HCT116 (cell line): Measurements from ENCODE around the gene CST8. TPM values are rescaled to one million over a fixed set of nuclear protein-coding genes. Genes with fewer than 3 reads are reported as not detected.

Experiments used
- ATAC-seq: fragments of 200-7000 bp; cut with Tn5 transposase; 2 replicates; pipeline ENCODE4 v1.9.1; 2020; ENCODE audit warnings: mild to moderate bottlenecking, moderate library complexity
- BruUV-seq: library from RNA; stranded (reverse); fragments of 400-500 nt; replicated peaks from 2 replicates; lab custom pipeline; 2021; lab: Mats Ljungman, UMichigan
- CTCF ChIA-PET: fragments of 300-600 bp; sonication (Branson Sonifier 250); formaldehyde crosslinking; loops from one replicate; lab custom pipeline; 2021; ENCODE audit warnings: antibody characterized with exemption; lab: Charles Lee
- POLR2A ChIA-PET: fragments of 300-600, 350-600 bp; sonication (Branson Sonifier 250); formaldehyde crosslinking; loops from one replicate; lab custom pipeline; 2021; ENCODE audit warnings: antibody characterized with exemption; lab: Charles Lee
- RAD21 ChIA-PET, 2 experiments: fragments of 300-600 bp; sonication (Branson Sonifier 250); formaldehyde crosslinking; loops; one replicate each; lab custom pipeline; 2023; ENCODE audit warnings: low total read pairs in 2 of 2; ENCODE audit not compliant: uncharacterized antibody in 2 of 2, unreplicated experiment in 2 of 2, low non-redundant PET in 1 of 2; lab: Charles Lee
- DNase-seq: peaks from one replicate; pipeline ENCODE4 v3.0.0-alpha.2; 2010; ENCODE audit warnings: low read depth, low spot score
- H2AFZ ChIP-seq: fragments of 200-600 bp; shearing (Covaris generic), sonication (generic); 2 replicates; pipeline ENCODE4 v1.6.1; 2017; ENCODE audit warnings: low read depth, mixed run types, mixed read lengths, antibody characterized with exemption, low read length; ENCODE audit not compliant: poor library complexity, severe bottlenecking
- H3K27ac ChIP-seq: 2 replicates; pipeline ENCODE4 v1.5.1; 2012; ENCODE audit warnings: low read depth, low read length
- H3K27me3 ChIP-seq: fragments of 200-600 bp; sonication (generic); 2 replicates; pipeline ENCODE4 v1.6.1; 2016; ENCODE audit warnings: mixed run types, low read length, mixed read lengths; ENCODE audit not compliant: insufficient read depth
- H3K36me3 ChIP-seq, 2 experiments: fragments of 200-500 bp in 1 of 2; fragments of 200-600 bp in 1 of 2; sonication (Bioruptor generic) in 1 of 2; sonication (generic) in 1 of 2; 2 replicates each; pipeline versions ENCODE4 v1.5.1 to v1.6.1; 2014 to 2016; ENCODE audit warnings: low read length in 2 of 2, inconsistent platforms in 1 of 2, mixed read lengths in 1 of 2, mixed run types in 1 of 2; ENCODE audit not compliant: insufficient read depth in 2 of 2, control insufficient read depth in 1 of 2
- H3K4me1 ChIP-seq, 2 experiments: fragments of 200-600 bp in 1 of 2; sonication (generic) in 1 of 2; 2 replicates each; pipeline versions ENCODE4 v1.5.1 to v1.6.1; 2012 to 2017; ENCODE audit warnings: low read length in 2 of 2, inconsistent platforms in 1 of 2, mild to moderate bottlenecking in 1 of 2, mixed read lengths in 1 of 2, mixed run types in 1 of 2, moderate library complexity in 1 of 2; ENCODE audit not compliant: insufficient read depth in 2 of 2, control insufficient read depth in 1 of 2
- H3K4me2 ChIP-seq: fragments of 200-600 bp; sonication (generic); 2 replicates; pipeline ENCODE4 v1.6.1; 2017; ENCODE audit warnings: mixed run types, low read length, mixed read lengths
- H3K4me3 ChIP-seq, 2 experiments: fragments of 200-600 bp in 1 of 2; sonication (generic) in 1 of 2; replicated peaks in 1 of 2; 2 replicates each; pipeline ENCODE4 v1.5.1; 2011 to 2016; ENCODE audit warnings: low read length in 2 of 2, control low read depth in 1 of 2, low read depth in 1 of 2, mild to moderate bottlenecking in 1 of 2, mixed read lengths in 1 of 2, mixed run types in 1 of 2
- H3K79me2 ChIP-seq: fragments of 200-600 bp; sonication (generic); 2 replicates; pipeline ENCODE4 v1.6.1; 2017; ENCODE audit warnings: mild to moderate bottlenecking, mixed run types, low read length, moderate library complexity, mixed read lengths; ENCODE audit not compliant: insufficient read depth
- H3K9ac ChIP-seq: fragments of 200-600 bp; sonication (generic); 2 replicates; pipeline ENCODE4 v1.6.1; 2016; ENCODE audit warnings: low read length, mixed read lengths
- H3K9me2 ChIP-seq: fragments of 200-600 bp; sonication (generic), shearing (Covaris generic); 2 replicates; pipeline ENCODE4 v1.6.1; 2017; ENCODE audit warnings: mixed run types, mild to moderate bottlenecking, moderate library complexity; ENCODE audit not compliant: insufficient read depth
- H3K9me3 ChIP-seq, 2 experiments: fragments of 200-500 bp in 1 of 2; fragments of 200-600 bp in 1 of 2; sonication (Bioruptor generic) in 1 of 2; sonication (generic) in 1 of 2; 2 replicates each; pipeline ENCODE4 v1.6.1; 2014 to 2017; ENCODE audit warnings: low read length in 2 of 2, mixed read lengths in 2 of 2, inconsistent platforms in 1 of 2, low read depth in 1 of 2, mild to moderate bottlenecking in 1 of 2, mixed run types in 1 of 2, moderate library complexity in 1 of 2; ENCODE audit not compliant: control insufficient read depth in 1 of 2, insufficient read depth in 1 of 2
- H4K20me1 ChIP-seq: fragments of 200-600 bp; sonication (generic), shearing (Covaris generic); 2 replicates; pipeline ENCODE4 v1.6.1; 2017; ENCODE audit warnings: mixed run types, mild to moderate bottlenecking, moderate library complexity; ENCODE audit not compliant: insufficient read depth
- POLR2A ChIP-seq: IDR thresholded peaks from 2 replicates; pipeline ENCODE4 v1.7.0; 2011; ENCODE audit warnings: borderline replicate concordance; ENCODE audit not compliant: insufficient read depth, insufficient read length; ENCODE audit errors: extremely low read depth
- SRF ChIP-seq: IDR thresholded peaks from 2 replicates; pipeline ENCODE4 v1.6.1; 2012; ENCODE audit warnings: low read depth
- intact Hi-C: fragments of 100-400 bp; cut with micrococcal nuclease; formaldehyde crosslinking; loops from 2 replicates; pipeline ENCODE4 v1.10.0; 2022
- total RNA-seq: library from RNA; stranded (reverse); gene quantifications from one replicate; pipeline ENCODE4 v1.2.1, GENCODE V29; 2021; ENCODE audit not compliant: unreplicated experiment
- TF ChIP-seq, protein P1 (sequence below): IDR thresholded peaks from 2 replicates; pipeline ENCODE4 v1.6.1; 2012
- TF ChIP-seq, protein P2 (sequence below): IDR thresholded peaks from 2 replicates; pipeline ENCODE4 v1.6.1; 2012; ENCODE audit warnings: low read depth
- TF ChIP-seq, protein P3 (sequence below), 3 experiments: fragments of 200-600 bp in 1 of 3; sonication (generic) in 1 of 3; IDR thresholded peaks in 2 of 3; conservative IDR thresholded peaks in 1 of 3; 2 replicates each; pipeline ENCODE4 v1.5.1; 2012 to 2017; ENCODE audit warnings: low read depth in 2 of 3, low read length in 2 of 3, antibody characterized with exemption in 1 of 3, borderline replicate concordance in 1 of 3, control low read depth in 1 of 3, mild to moderate bottlenecking in 1 of 3, mixed read lengths in 1 of 3, mixed run types in 1 of 3, moderate library complexity in 1 of 3; ENCODE audit not compliant: insufficient read depth in 1 of 3

Gene CST8
- total RNA-seq, 1 experiment from 2014 or later: not detected

DNA sequence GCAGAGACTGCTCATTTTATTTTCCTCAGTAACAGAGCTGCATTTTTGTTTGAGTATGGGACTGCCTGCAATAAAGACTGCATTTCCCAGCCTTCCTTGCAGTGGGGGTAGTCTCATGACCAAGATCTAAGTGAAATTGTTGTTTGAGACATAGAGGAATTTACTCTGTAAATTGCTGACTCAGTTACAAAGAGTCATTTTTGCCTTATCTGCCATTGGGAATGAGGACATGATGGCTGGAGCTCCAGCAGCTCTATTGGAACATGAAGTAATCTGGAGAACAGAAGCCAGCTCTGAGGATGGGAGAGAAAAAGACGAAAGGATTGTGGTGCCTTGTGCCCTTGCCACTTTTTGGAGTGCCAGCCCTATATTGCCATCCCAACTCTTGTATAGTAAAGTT is 36.1 kb upstream of the CST8 start:
- RAD21 ChIA-PET: interaction anchor here in 1 of 2 experiments (0.6 kb wide), 1 partner anchor 38 kb away, joined by 4 read pairs; no protein-coding TSS in a partner anchor
- Histone ChIP-seq H3K4me3 (no peak overlapping the region), H3K27me3 (peaks cover 10% of the 10 kb centered on the region; the same call in 1 of the 2 replicates), H2AFZ (no peak overlapping the region), H3K9me2 (no peaks in the 10 kb centered on the region), H3K4me2 (no peak overlapping the region), H3K79me2 (no peaks in the 10 kb centered on the region), H3K9ac (no peak overlapping the region), H3K4me1 (no peaks in the 10 kb centered on the region), H3K36me3 (no peaks in the 10 kb centered on the region), H4K20me1 (no peaks in the 10 kb centered on the region), H3K27ac (no peak overlapping the region), H3K9me3 (no peaks in the 10 kb centered on the region)
- POLR2A ChIA-PET: no interaction called here
- intact Hi-C loops: no loop called here
- DNase-seq (no peak), ATAC-seq (no peak)
- CTCF ChIA-PET: interaction anchor here (0.8 kb wide), 1 partner anchor 8 kb away, joined by 3 read pairs; no protein-coding TSS in a partner anchor
- BruUV-seq: no TSS peak
- TF ChIP-seq SRF: no peak
- TF ChIP-seq, protein P1, sequence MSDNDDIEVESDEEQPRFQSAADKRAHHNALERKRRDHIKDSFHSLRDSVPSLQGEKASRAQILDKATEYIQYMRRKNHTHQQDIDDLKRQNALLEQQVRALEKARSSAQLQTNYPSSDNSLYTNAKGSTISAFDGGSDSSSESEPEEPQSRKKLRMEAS: no peak
- TF ChIP-seq, protein P2, sequence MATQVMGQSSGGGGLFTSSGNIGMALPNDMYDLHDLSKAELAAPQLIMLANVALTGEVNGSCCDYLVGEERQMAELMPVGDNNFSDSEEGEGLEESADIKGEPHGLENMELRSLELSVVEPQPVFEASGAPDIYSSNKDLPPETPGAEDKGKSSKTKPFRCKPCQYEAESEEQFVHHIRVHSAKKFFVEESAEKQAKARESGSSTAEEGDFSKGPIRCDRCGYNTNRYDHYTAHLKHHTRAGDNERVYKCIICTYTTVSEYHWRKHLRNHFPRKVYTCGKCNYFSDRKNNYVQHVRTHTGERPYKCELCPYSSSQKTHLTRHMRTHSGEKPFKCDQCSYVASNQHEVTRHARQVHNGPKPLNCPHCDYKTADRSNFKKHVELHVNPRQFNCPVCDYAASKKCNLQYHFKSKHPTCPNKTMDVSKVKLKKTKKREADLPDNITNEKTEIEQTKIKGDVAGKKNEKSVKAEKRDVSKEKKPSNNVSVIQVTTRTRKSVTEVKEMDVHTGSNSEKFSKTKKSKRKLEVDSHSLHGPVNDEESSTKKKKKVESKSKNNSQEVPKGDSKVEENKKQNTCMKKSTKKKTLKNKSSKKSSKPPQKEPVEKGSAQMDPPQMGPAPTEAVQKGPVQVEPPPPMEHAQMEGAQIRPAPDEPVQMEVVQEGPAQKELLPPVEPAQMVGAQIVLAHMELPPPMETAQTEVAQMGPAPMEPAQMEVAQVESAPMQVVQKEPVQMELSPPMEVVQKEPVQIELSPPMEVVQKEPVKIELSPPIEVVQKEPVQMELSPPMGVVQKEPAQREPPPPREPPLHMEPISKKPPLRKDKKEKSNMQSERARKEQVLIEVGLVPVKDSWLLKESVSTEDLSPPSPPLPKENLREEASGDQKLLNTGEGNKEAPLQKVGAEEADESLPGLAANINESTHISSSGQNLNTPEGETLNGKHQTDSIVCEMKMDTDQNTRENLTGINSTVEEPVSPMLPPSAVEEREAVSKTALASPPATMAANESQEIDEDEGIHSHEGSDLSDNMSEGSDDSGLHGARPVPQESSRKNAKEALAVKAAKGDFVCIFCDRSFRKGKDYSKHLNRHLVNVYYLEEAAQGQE: no peak
- TF ChIP-seq, protein P3, sequence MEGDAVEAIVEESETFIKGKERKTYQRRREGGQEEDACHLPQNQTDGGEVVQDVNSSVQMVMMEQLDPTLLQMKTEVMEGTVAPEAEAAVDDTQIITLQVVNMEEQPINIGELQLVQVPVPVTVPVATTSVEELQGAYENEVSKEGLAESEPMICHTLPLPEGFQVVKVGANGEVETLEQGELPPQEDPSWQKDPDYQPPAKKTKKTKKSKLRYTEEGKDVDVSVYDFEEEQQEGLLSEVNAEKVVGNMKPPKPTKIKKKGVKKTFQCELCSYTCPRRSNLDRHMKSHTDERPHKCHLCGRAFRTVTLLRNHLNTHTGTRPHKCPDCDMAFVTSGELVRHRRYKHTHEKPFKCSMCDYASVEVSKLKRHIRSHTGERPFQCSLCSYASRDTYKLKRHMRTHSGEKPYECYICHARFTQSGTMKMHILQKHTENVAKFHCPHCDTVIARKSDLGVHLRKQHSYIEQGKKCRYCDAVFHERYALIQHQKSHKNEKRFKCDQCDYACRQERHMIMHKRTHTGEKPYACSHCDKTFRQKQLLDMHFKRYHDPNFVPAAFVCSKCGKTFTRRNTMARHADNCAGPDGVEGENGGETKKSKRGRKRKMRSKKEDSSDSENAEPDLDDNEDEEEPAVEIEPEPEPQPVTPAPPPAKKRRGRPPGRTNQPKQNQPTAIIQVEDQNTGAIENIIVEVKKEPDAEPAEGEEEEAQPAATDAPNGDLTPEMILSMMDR (IDR thresholded peaks at IDR 0.05 in 2 of 3, conservative IDR thresholded peaks at IDR 0.05 in 1 of 3; ENCODE audit: borderline replicate concordance in 1 of 3, insufficient read depth in 1 of 3, low read depth in 2 of 3, low read length in 2 of 3): no peak
- TF ChIP-seq POLR2A: no peak
